HG03354 (cell line): ENCODE measurements around the gene AGAP1.
"Not testable (repeated sequence)": the region's sequence is repeated elsewhere in the genome, so short reads cannot be mapped to it uniquely, and the experiment has no call there.

Experiments used
- ATAC-seq: cut with Tn5 transposase; IDR thresholded peaks from one replicate; pipeline ENCODE4 v1.9.1; 2021; ENCODE audit warnings: mild to moderate bottlenecking; ENCODE audit not compliant: unreplicated experiment, poor library complexity, severe bottlenecking

Gene AGAP1

GRCh38 chr2:235737396-235737795 lies 243.6 kb downstream of the AGAP1 start:
- no peak for ATAC-seq

DNA sequence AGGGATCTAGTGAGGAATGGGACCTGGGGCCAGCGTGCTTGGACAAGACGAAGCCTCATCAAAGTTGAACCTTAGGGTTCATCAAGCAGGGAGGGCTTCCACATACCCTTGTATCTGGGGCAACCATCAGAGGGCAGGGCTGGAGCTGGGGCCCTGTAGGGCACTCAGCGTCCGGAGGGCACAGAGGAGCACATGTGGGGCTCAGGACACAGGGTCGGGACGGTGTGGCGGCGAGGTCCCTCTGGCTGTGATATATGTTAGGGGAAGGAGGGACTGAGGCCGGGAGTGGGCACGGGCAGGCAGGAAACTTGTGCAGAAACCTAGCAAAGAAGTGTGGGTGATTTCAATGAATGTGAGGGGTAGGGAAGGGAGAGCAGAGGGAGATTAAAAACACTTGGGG lies 244.0 kb downstream of the AGAP1 start:
- no peak for ATAC-seq

- ATAC-seq: no peak
These were observed 246.0 kb downstream of the AGAP1 start for GRCh38 chr2:235739704-235740415.

GRCh38 chr2:235740821-235741220 lies 247.0 kb downstream of the AGAP1 start:
- no peak for ATAC-seq

- no peak for ATAC-seq
These were observed 250.3 kb downstream of the AGAP1 start for GRCh38 chr2:235744161-235744560.

- ATAC-seq: no peak
These were observed 251.8 kb downstream of the AGAP1 start for GRCh38 chr2:235745597-235745996.

GRCh38 chr2:235746257-235746934 lies 252.6 kb downstream of the AGAP1 start:
- ATAC-seq: peak; percentile 81

DNA sequence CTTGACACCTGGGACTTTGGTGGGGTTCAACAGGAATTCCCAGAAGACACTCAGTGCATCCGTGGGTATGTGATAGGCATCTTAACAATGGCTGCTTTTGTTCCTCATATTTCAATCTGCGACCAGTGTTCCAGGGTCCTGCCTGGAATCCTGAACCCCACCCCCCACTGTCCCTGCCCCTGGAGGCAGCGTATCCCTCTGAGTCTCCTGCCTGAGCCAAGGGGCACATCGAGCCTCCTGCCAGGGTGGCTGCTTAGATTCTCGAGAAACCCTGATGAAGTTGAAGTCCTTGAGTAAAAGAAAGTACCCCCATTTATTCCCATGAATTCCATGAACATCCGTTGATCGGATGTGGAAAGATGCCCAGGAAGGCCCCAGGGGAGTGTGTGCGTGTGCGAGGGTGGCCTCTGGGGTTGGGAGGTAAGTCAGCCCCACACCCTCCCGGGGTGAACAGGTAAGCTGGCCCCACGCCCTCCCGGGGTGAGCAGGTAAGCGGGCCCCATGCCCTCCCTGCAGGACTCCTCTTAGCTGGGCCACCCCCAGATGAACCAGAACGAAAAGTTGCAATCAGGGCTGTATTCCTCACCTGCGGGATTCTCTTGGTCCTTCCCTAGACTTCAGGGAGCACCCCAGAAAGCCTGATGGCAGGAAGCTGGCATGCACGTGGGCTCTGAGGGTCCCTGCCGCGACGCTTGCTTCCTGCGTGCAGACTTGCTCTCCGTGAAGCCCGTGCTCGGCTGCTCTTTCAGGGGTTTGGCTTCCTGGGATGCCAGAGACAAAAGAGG lies 253.3 kb downstream of the AGAP1 start:
- ATAC-seq: no peak

DNA sequence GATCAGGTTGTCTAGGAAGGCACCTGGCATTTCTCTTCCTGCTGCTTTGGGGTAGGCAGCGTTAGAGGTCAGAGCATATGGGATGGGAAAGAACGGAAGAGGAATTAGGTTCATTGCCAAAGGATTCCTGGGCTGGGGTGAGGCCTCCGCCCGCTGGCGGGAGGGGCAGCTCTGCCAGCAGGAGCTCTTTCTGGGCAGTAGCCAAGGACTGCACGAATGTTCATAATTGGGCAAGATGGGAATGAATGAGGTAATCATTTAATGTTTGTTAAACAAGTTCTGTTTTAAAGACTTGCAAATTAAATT lies 253.9 kb downstream of the AGAP1 start:
- ATAC-seq: no peak

DNA sequence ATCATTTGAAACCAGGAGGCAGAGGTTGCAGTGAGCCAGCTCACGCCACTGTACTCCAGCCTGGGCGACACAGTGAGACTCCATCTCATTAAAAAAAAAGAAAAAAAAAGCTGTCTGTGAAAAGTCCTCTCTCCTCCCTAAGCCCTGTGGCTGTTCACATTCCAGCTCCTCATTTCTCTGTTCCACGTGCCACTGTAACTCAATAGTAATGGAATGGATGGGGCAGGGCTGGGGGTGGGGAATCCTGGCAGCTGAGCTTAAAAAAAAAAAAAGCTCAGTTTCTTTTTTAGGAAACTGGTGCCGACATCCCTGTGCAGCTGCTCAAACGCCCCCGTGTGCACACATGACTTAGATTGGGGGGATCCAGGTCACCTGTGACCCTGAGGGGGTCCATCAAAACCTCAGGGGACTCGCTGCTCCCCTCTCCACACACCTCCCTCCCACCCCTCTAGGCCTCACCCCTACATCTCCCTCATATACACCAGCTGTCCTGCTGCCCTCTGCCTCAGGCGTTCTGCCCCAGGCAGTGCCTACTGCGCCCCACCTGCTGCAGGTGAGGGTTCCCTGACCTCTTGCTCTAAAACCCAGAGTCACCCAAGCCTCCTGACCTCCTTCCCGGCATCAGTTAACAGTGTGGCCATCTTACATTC lies 255.4 kb downstream of the AGAP1 start:
- ATAC-seq: no peak

- no peak for ATAC-seq
These were observed 255.9 kb downstream of the AGAP1 start for GRCh38 chr2:235749771-235750160.

DNA sequence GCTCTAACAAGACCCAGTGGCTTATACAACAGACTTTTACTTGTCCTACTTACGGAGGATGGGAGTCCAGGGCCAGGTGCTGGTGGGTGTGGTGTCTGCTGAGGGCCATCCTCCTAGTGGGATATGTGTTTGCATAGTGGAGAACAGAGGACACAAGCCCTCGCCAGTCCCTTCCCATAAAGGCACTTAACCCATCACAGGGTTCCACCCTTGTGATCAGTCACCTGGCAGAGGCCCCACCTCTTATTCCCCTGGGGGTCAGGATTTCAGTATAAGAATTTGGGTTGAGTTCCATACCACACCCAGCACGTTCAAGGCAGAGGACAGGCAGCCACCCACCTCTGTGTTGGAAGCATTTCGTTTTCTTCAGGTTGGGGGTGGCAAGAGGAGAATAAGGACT lies 259.0 kb downstream of the AGAP1 start:
- ATAC-seq: no peak

GRCh38 chr2:235754357-235755207 lies 260.7 kb downstream of the AGAP1 start:
- no peak for ATAC-seq

GRCh38 chr2:235756491-235756890 lies 262.6 kb downstream of the AGAP1 start:
- ATAC-seq: no peak

DNA sequence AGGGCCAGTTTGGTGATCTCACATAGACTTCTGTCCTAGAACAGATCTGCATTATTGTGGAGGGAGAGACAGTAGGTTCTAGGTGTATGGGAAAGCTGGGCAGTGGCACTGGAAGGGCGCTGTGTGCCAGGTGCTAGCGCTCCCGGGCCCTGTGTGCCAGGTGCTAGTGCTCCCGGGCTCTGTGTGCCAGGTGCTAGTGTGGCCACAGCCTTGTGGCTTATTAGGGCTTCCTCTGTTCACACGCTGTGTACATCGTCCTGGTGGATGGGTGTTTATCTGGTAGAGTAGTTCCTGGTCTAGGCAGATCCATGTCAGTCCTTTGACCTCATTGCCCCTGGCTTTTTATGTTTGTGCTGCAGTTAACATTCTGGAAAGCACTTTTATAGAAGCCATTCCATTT lies 263.4 kb downstream of the AGAP1 start:
- ATAC-seq: no peak

DNA sequence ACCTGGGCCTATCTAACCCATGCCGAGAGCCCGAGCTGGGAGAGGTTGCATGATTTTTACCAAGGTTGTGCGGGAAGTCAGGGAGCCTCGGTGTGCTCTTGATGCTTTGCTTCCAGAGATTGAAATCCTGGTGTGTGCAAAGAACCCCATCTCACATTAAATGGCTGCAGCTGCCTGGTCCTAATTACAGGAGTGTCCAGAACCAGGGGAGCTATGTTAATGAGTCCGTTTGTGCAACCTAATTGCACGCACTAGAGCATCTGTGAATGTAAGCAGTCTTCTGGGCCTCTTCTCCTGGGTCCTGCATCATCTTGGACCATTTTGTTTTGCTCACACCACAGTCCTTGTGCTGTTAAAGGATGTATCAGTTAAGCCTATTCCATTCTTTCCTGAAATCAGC lies 263.8 kb downstream of the AGAP1 start:
- ATAC-seq: no peak

- ATAC-seq: no peak
These were observed 269.2 kb downstream of the AGAP1 start for GRCh38 chr2:235762832-235763598.

GRCh38 chr2:235763816-235764215 lies 270.0 kb downstream of the AGAP1 start:
- no peak for ATAC-seq

DNA sequence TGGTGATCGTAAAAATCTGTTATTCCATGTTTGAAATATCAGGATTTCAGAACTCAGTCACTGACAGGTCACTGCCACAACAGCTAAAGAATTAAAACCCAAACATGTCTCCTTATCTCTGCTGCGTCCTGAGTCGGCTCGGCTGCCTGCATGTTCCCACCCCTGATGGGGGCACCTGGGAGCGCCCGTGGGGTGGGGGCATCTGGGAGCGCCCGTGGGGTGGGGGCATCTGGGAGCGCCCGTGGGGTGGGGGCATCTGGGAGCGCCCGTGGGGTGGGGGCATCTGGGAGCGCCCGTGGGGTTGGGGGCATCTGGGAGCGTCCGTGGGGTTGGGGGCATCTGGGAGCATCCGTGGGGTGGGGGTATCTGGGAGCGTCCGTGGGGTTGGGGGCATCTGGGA lies 270.6 kb downstream of the AGAP1 start:
- not testable (repeated sequence) for ATAC-seq
